T-helper 1 cell treated with Interleukin-12 subunit alpha and Interleukin-12 subunit beta and Interleukin-4 antibody, amounts not matched to agents 30 μg/mL and 1 μg/mL, for 36 hours (primary cell): ENCODE results near the gene CASKIN1.

Source experiments
- H3K27ac Mint-ChIP-seq: one replicate; pipeline ENCODE4 v1.8.0; 2021; ENCODE audit warnings: mild to moderate bottlenecking, mixed read lengths
- H3K27me3 Mint-ChIP-seq: one replicate; pipeline ENCODE4 v1.8.0; 2021; ENCODE audit warnings: low read depth, mixed read lengths
- H3K36me3 Mint-ChIP-seq: one replicate; pipeline ENCODE4 v1.8.0; 2021; ENCODE audit warnings: low read depth, mixed read lengths
- H3K4me1 Mint-ChIP-seq: one replicate; pipeline ENCODE4 v1.8.0; 2021; ENCODE audit warnings: low read depth, mixed read lengths
- H3K4me3 Mint-ChIP-seq: one replicate; pipeline ENCODE4 v1.8.0; 2021; ENCODE audit warnings: mild to moderate bottlenecking, moderate library complexity, mixed read lengths
- H3K9me3 Mint-ChIP-seq: one replicate; pipeline ENCODE4 v1.8.0; 2021; ENCODE audit warnings: mixed read lengths

The CASKIN1 gene

DNA sequence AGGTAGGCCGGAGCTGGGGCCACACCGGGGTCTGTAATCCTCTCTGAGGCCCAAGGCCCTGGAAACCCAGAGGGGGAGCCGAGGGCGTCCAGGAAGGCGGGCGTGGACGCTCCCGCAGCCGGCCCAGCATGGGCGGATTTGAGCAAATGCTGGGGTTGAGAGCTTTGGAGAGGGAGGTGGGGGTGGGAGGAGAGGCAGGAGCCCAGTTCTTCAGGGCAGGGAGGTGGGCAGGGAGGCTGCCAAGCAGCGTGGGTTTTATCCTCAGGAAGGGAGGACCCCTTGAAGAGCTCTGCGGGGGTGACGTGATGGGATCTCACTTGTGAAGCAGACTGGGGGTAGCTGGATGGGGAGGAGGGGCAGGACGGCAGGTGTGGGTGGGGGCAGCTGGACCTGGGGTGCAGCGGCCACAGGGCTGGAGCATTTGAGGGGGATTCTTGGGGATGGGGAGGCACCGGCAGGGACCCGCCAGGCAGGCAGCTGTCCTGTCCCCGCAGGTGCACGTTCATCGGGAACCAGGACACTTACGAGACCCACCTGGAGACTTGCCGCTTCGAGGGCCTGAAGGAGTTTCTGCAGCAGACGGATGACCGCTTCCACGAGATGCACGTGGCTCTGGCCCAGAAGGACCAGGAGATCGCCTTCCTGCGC, 23.6 kb downstream of the CASKIN1 start:
- H3K36me3 Mint-ChIP-seq = peaks cover 8% of the 10 kb centered on the region
- no peaks in the 10 kb centered on the region for H3K9me3 Mint-ChIP-seq
- no peaks in the 10 kb centered on the region for H3K4me1 Mint-ChIP-seq
- no peak overlapping the region for H3K4me3 Mint-ChIP-seq
- no peaks in the 10 kb centered on the region for H3K27me3 Mint-ChIP-seq
- H3K27ac Mint-ChIP-seq = no peak overlapping the region

- no peaks in the 10 kb centered on the region for H3K27me3 Mint-ChIP-seq
- H3K9me3 Mint-ChIP-seq = no peaks in the 10 kb centered on the region
- H3K4me1 Mint-ChIP-seq = no peaks in the 10 kb centered on the region
- H3K4me3 Mint-ChIP-seq = no peak overlapping the region
- H3K27ac Mint-ChIP-seq = no peak overlapping the region
- peaks cover 8% of the 10 kb centered on the region for H3K36me3 Mint-ChIP-seq
These were observed 24.7 kb downstream of the CASKIN1 start for GRCh38 chr16:2171601-2172178.

- Mint-ChIP-seq H3K4me1 (no peaks in the 10 kb centered on the region), H3K27ac (no peak overlapping the region), H3K4me3 (no peak overlapping the region), H3K27me3 (no peaks in the 10 kb centered on the region), H3K36me3 (peaks cover 9% of the 10 kb centered on the region), H3K9me3 (no peaks in the 10 kb centered on the region)
These were observed 25.6 kb downstream of the CASKIN1 start for GRCh38 chr16:2170587-2171435.

DNA sequence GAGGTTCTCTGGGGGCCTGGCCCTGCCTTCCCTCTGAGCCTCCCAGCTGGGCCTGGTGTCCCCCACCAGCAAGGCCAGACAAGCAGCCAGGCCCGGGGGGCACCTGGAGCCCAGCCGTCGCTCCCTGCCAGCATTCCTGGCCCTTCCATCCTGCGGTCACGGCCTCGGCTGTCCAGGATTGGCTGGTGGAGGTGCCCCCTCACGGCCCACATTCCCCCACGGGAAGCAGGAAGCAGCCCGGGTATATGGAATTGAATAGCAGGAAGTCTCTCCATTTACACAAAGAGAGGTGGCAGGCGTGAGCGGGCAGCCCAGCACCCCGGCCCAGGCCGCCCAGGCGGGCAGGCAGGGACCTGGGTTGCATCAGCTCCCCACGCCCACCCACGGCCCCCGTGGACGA, 26.3 kb downstream of the CASKIN1 start:
- Mint-ChIP-seq H3K4me3 (no peak overlapping the region), H3K4me1 (no peaks in the 10 kb centered on the region), H3K9me3 (no peaks in the 10 kb centered on the region), H3K27ac (no peak overlapping the region), H3K36me3 (peaks cover 10% of the 10 kb centered on the region), H3K27me3 (no peaks in the 10 kb centered on the region)

DNA sequence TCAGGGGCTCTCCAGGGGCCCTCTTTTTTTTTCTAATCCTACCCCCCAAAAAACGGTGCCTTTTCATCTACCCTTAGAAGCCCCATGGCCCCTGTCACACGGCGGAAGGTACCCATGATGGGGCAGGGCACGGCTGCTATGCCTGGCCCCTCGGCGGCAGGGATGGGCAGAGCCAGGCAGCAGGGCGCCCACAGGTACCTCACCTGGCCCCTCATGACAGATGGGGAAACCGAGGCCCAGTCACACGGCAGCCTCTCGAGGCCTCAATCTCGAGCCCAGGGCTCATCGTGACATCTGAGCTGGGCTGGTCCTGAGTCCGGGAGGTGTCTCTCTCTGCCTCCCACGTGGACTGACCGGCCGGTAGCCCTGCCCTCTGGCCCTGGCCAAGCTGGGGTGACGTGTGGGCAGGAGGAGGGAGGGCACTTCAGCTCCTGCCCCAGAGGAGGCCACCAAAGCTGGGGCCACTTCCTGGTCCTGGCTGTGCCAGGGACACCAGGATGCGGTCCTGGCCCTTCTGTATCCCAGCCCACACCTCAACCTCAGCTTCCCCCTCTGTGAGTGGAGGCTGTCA, 29.3 kb downstream of the CASKIN1 start:
- H3K27me3 Mint-ChIP-seq = no peaks in the 10 kb centered on the region
- no peaks in the 10 kb centered on the region for H3K9me3 Mint-ChIP-seq
- H3K36me3 Mint-ChIP-seq = peaks cover 8% of the 10 kb centered on the region
- H3K4me3 Mint-ChIP-seq = no peak overlapping the region
- H3K4me1 Mint-ChIP-seq = no peaks in the 10 kb centered on the region
- H3K27ac Mint-ChIP-seq = no peak overlapping the region

DNA sequence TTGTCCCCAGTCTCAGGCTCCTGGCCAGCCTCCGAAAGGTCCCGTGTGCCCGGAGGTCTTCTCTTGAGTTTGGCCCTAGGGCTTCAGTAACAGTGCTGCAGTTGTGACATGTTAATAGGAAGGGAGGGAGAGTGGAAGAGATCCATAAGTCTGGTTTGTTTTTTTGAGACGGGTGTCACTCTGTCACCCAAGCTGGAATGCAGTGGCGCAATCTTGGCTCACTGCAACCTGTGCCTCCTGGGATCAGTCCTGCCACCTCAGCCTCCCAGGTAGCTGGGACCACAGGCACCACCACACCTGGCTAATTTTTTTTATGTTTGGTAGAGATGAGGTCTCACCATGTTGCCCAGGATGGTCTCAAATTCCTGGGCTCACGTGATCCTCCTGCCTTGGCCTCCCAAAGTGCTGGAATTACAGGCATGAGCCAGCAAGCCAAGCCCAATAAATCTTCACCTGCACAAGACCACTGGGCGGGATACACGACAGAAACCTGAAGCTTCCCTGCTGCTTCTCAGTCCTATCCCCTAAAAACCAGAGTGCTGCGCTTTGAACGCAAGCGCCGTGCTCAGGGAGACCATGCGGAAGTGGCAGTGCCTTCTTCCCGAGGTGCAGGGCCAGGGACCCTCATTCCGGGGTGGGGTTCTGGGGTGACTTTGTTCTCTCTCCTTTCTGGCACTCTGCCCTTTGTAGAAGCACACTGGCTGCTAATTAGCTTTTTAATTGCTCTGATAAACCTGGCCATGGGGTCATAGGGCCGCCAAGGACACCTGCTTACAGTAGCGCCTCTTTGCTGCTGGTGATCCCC, 29.9 kb downstream of the CASKIN1 start:
- Mint-ChIP-seq H3K4me3 (no peak overlapping the region), H3K4me1 (no peaks in the 10 kb centered on the region), H3K27me3 (no peaks in the 10 kb centered on the region), H3K36me3 (peaks cover 8% of the 10 kb centered on the region), H3K9me3 (no peaks in the 10 kb centered on the region), H3K27ac (no peak overlapping the region)

GRCh38 chr16:2165861-2166260, 30.5 kb downstream of the CASKIN1 start:
- Mint-ChIP-seq H3K36me3 (peaks cover 8% of the 10 kb centered on the region), H3K4me1 (no peaks in the 10 kb centered on the region), H3K27ac (no peak overlapping the region), H3K27me3 (no peaks in the 10 kb centered on the region), H3K9me3 (no peaks in the 10 kb centered on the region), H3K4me3 (no peak overlapping the region)

DNA sequence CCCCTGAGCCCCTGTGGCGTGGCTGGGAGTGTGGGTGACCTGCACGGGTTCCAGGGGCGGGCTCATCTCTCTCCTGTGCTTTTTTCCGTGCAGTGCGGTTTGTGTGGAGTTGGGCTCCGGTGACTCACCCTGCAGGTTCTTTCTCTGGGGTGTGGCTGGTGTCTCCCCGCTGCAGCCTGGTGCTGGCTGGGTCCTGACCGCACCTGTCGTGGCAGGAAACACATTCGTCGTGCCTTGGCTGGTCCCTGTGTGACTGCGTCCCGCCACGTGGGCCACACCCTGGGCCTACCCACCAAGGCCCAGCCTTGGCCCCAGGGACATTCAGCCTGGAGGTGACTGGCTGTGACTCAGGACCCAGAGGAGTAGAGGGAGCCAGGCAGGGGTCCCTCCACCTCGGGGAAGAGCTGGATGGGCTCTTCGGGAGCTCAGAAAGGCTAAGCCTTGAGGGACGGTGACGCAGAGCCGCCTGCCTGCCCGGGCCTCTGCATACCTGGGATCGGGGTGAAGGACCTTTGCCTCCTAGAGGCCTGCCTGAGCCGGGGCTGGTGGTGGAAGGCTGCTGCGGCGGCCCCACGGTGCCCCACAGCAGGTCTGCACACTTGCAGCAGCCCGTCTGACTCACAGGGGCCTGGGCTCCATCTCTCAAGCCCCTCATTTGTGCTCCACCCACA, 33.1 kb downstream of the CASKIN1 start:
- peaks cover 8% of the 10 kb centered on the region for H3K36me3 Mint-ChIP-seq
- H3K4me1 Mint-ChIP-seq = no peaks in the 10 kb centered on the region
- H3K27me3 Mint-ChIP-seq = no peaks in the 10 kb centered on the region
- no peak overlapping the region for H3K27ac Mint-ChIP-seq
- no peaks in the 10 kb centered on the region for H3K9me3 Mint-ChIP-seq
- no peak overlapping the region for H3K4me3 Mint-ChIP-seq

GRCh38 chr16:2162676-2163118, 33.7 kb downstream of the CASKIN1 start:
- Mint-ChIP-seq H3K27me3 (no peaks in the 10 kb centered on the region), H3K36me3 (peaks cover 8% of the 10 kb centered on the region), H3K4me1 (peaks cover 2% of the 10 kb centered on the region), H3K4me3 (no peak overlapping the region), H3K9me3 (no peaks in the 10 kb centered on the region), H3K27ac (no peak overlapping the region)

- H3K4me1 Mint-ChIP-seq = peaks cover 7% of the 10 kb centered on the region
- no peaks in the 10 kb centered on the region for H3K27me3 Mint-ChIP-seq
- peaks cover 8% of the 10 kb centered on the region for H3K36me3 Mint-ChIP-seq
These were observed 34.5 kb downstream of the CASKIN1 start for GRCh38 chr16:2161911-2162310.

DNA sequence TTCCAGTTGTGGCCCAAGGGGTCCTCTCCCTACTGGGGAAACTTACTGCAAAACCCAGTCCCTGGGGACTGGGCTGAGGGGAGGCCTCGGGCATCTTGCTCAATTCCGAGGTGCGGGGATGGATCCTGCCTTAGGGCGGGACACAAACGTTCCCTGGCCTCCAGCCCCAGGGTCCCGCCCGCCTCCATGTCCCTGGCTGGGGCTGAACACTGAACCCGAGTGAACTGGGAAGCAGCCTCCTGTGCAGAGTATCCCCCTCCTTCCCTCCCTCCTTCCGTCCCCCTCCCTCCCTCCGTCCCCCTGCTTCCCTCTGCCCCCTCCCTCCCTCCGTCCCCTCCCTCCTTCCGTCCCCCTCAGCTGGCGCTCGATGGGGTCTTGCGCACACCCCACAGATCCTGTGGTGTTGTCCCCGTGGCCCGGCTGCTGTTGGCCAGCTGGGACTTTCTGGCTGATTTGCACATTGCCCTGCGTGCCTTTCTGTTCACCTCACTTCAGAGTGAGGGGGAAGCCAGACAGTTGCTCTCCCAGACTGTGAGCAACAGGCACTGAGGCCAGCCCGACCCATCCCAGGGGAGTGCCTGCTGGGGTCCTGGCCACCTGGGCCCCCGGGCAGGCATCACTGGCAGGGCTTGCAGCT, 35.4 kb downstream of the CASKIN1 start:
- Mint-ChIP-seq H3K27me3 (no peaks in the 10 kb centered on the region), H3K4me1 (peaks cover 16% of the 10 kb centered on the region), H3K9me3 (no peaks in the 10 kb centered on the region), H3K27ac (no peak overlapping the region), H3K36me3 (peaks cover 11% of the 10 kb centered on the region), H3K4me3 (no peak overlapping the region)

More at GRCh38 chr16:2161911-2162310, 34.5 kb downstream of the CASKIN1 start:
- Mint-ChIP-seq H3K27ac (no peak overlapping the region), H3K9me3 (no peaks in the 10 kb centered on the region), H3K4me3 (no peak overlapping the region)

GRCh38 chr16:2159175-2159838, 37.1 kb downstream of the CASKIN1 start:
- Mint-ChIP-seq H3K4me1 (peaks cover 23% of the 10 kb centered on the region), H3K27ac (no peak overlapping the region), H3K36me3 (peaks cover 17% of the 10 kb centered on the region), H3K27me3 (no peaks in the 10 kb centered on the region), H3K9me3 (no peaks in the 10 kb centered on the region), H3K4me3 (no peak overlapping the region)

DNA sequence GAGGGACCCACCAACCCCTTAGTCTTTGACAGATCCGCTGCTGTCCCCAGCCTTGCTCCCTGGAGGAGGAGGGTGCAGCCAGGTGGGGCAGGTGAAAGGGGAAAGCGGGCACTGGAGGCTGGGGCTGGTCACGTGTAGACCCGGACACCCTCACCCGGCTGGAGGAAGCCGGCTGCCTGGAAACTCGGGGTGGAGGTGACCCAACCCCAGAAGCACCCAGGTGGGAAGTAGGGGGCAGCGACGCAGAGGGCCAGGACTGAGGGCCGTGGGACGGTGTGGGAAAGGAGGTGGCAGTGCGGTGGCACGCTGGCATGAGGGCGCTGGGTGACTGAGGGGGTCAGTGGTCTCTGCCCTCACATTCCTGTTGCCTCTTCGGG, 38.2 kb downstream of the CASKIN1 start:
- Mint-ChIP-seq H3K9me3 (no peaks in the 10 kb centered on the region), H3K4me1 (peaks cover 28% of the 10 kb centered on the region), H3K27me3 (no peaks in the 10 kb centered on the region), H3K4me3 (no peak overlapping the region), H3K36me3 (peaks cover 26% of the 10 kb centered on the region), H3K27ac (no peak overlapping the region)
